Right renal cortex interstitium (tissue), 3 donors: ENCODE results near the gene SDC3. TPM values are rescaled to one million over a fixed set of nuclear protein-coding genes. Genes with fewer than 3 reads are reported as not detected.
"Not testable (repeated sequence)": the region's sequence is repeated elsewhere in the genome, so short reads cannot be mapped to it uniquely, and the experiment has no call there.

Source experiments
- DNase-seq, 3 donors: peaks; one replicate each; pipeline ENCODE4 v3.0.0-alpha.2; 2013; ENCODE audit warnings: low read depth in 3 of 3, low spot score in 2 of 3
- polyA plus RNA-seq, 3 donors: library from polyadenylated mRNA; unstranded; fragments of 120-200 nt; gene quantifications; one replicate each; pipeline ENCODE4 v1.2.1, GENCODE V29; 2013; ENCODE audit not compliant: insufficient read length in 3 of 3

The SDC3 gene
- polyA plus RNA-seq, result 10 to 100 TPM; 22.6 to 25.3 (median 25.2) TPM

GRCh38 chr1:30908696-30909364, at the start of gene SDC3:
Gene SDC3 (minus strand): TSS chr1:30908758. CDS start chr1:30908586, 172 bp downstream.
- no peak for DNase-seq

GRCh38 chr1:30957560-30958222, 49.1 kb upstream of the SDC3 start:
- no peak for DNase-seq

GRCh38 chr1:30955448-30956015, 47.0 kb upstream of the SDC3 start:
- DNase-seq, result no peak

DNA sequence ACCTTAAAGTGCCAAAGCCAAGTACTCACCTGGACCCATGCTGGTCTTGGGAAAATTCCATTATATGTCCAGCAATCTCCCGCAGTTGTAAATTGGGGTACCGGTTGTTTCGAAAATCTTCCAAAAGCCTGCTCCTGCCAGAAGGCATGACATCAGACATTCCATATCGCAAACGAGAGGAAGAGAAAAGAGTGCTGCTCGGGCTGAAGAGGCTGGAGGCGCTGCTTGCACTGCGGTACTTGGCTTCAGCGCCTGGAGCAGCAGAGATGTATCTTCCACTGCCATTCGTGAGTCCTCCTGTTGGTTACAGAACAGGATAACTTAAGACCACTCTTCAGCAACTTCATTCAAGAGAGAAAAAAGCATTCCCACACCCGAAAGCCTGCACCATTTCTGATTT, 45.1 kb upstream of the SDC3 start:
- no peak for DNase-seq

DNA sequence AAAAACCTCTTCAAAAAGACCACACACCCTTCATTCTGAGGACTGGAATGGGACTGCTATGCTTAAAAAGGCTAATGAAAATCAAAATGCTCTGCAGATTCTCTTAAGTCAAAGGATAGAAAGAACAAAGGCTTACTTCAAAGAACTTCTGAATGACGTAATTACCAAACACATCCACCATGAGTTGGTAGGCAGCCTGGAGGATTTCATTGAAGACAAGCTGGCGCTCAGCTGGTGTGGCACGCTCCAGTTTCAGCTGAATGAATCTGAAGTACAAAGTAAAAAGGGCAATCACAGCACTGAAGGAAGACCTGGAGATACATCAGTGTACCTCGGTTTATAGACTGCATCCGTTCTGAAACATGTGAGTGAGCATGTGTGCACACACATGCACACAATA, 43.5 kb upstream of the SDC3 start:
- DNase-seq, result no peak

- DNase-seq, result no peak
Observed at GRCh38 chr1:30950700-30951099, 42.1 kb upstream of the SDC3 start.

DNA sequence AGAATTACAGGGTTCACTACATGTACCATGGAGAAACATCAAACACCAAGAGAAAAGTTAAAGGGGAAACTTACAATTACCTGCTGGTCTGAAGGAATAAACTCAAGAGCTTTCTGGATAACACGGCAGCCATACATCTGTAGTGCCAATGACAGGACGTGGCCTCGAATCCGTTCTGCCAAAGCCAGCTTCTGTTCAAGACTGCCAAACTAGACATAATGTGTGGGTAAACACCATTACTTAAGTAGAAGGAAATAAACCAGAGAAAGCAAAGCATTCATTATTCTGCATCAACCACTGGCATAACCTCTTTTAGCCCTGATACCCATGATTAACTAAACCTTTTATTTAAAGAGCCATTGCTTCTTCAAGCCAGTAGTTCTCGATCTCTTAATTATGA, 41.5 kb upstream of the SDC3 start:
- no peak for DNase-seq

- DNase-seq, result not testable (repeated sequence)
Observed at GRCh38 chr1:30949487-30949838, 40.9 kb upstream of the SDC3 start.

DNA sequence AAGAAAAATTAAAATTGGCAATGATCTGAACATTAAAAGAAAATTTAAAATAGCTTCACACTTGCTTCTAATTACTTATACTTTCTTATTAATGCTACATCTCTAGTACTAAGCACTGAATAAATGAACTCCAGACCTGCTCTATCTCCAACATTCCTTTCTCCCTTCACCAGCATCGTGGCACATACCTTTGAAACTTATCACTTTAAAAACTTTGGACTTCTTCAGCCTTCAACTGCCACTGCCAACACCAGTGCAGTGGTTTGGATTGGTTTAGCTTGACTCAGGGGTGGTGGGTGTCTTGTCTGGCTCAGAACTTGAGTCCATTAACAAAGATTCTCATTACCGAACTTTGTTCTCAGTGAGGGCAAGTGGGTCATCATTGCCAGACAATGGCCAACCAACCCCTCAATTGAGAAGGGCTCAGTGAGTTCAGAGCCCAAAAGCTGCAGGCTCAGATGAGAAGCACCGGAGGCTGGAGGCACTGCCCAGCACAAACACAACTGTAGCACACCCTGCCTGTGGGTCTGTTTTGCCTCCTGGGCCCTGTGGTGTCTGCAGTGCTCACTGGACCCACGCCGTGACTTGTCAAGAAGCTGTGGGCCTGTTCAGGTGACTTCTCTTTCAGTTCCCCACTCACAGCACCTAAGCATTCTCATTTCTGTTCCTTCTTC, 40.4 kb upstream of the SDC3 start:
- DNase-seq, result not testable (repeated sequence)

GRCh38 chr1:30948278-30948677, 39.7 kb upstream of the SDC3 start:
- no peak for DNase-seq

GRCh38 chr1:30947212-30947611, 38.7 kb upstream of the SDC3 start:
- no peak for DNase-seq

DNA sequence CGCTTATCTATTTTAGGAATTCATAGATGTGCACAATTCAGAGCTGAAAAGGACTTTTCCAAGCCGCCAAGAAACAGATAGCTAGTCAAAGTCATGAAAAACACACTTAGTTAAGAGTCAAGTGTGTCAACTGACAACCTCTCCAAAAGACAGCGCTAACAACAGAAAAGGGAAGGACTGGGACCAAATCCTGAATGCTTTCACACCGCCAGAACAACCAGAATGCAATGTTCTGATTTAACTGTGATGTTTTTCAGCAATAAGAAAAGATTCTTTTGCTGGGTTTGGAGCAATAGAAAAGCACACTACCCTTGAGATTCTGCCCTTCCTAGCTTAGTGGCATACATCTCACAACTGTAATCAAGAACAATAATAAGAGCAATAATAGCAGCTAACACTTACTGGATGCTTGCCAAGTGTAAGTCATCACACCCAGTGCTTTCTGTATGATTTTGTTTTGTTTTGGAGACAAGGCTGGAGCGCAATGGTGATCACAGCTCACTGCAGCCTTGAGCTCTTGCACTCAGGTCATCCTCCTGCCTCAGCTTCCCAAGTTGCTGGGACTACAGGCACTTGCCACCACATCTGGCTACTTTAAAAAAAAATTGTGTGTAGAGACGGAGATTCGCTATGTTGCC, 33.9 kb upstream of the SDC3 start:
- DNase-seq, result no peak

- no peak for DNase-seq
Observed at GRCh38 chr1:30940541-30940940, 32.0 kb upstream of the SDC3 start.

DNA sequence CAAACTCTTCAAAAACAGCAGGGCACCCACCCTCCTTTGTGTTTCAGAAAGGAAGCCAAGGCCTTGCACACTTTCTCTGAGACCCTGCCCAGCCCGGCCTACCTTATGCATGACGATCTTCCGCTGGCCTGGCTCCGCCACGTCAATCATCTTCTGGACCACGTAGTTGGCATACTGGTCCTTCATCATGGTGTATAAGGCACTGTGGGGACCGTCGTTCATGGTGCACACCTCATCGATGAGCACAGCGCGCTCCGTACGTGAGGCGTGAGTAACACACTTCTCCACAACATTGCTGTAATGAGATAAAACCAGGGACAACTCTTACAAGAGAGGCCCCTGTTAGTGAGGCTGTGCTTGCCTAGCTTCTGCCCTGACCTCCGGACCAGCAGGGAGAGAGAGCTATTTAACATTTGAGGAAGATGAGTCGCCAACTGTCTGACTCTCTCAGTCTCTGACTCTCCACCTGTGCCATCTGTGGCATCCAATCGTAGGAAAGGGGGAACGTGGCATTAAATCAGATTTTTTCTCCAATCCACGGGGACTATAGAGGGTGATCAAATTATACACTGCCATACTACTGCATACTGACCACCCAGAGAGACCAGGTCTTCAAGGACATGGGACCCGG, 28.1 kb upstream of the SDC3 start:
- no peak for DNase-seq

GRCh38 chr1:30935758-30936157, 27.2 kb upstream of the SDC3 start:
- DNase-seq, result not testable (repeated sequence)

- DNase-seq, result no peak
Observed at GRCh38 chr1:30934613-30935012, 26.1 kb upstream of the SDC3 start.

- DNase-seq, result no peak
Observed at GRCh38 chr1:30933874-30934252, 25.3 kb upstream of the SDC3 start.

DNA sequence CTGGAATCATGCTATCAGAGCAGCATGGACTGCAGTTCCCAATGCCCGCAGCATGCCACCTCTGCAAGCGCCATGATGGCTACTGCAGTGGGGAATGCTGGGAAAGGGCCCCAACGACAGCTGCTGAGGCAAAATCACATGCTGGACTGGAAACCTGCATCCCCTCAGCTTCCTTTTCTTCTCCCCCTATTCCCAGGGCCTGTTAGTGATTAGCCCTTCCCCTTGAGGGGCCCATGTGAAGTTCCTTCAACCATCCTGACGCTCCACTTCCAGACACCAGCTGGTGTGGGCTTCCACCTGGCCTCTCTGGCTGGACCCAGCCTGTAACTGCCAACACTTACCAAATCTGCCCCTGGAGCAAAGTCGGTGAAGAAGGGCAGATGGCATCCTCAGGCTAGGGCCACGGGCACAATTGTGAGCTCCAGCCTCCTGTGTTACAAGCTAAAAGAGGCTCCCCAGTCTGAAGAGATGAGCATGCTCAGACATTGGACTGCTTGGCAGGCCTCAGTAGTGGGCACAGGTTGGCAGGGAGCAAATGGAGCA, 22.1 kb upstream of the SDC3 start:
- DNase-seq, result no peak

GRCh38 chr1:30929944-30930525, 21.5 kb upstream of the SDC3 start:
- DNase-seq, result no peak
